SU-DHL-6 (cell line): ENCODE data around the gene AADACL2.

ENCODE experiments used
- EZH2phosphoT487 ChIP-seq: fragments of 200-600 bp; sonication (generic), shearing (Covaris generic); conservative IDR thresholded peaks from 2 replicates; pipeline ENCODE4 v1.6.1; 2018; ENCODE audit warnings: mild to moderate bottlenecking, antibody characterized with exemption, low read length, moderate library complexity, mixed read lengths
- TF ChIP-seq, protein P1 (sequence below): fragments of 200-600 bp; sonication (generic); IDR thresholded peaks from one replicate; pipeline ENCODE4 v1.5.1; 2017; ENCODE audit warnings: antibody characterized with exemption, mild to moderate bottlenecking, low read length, moderate library complexity; ENCODE audit not compliant: insufficient read depth, poor library complexity, severe bottlenecking

DNA sequence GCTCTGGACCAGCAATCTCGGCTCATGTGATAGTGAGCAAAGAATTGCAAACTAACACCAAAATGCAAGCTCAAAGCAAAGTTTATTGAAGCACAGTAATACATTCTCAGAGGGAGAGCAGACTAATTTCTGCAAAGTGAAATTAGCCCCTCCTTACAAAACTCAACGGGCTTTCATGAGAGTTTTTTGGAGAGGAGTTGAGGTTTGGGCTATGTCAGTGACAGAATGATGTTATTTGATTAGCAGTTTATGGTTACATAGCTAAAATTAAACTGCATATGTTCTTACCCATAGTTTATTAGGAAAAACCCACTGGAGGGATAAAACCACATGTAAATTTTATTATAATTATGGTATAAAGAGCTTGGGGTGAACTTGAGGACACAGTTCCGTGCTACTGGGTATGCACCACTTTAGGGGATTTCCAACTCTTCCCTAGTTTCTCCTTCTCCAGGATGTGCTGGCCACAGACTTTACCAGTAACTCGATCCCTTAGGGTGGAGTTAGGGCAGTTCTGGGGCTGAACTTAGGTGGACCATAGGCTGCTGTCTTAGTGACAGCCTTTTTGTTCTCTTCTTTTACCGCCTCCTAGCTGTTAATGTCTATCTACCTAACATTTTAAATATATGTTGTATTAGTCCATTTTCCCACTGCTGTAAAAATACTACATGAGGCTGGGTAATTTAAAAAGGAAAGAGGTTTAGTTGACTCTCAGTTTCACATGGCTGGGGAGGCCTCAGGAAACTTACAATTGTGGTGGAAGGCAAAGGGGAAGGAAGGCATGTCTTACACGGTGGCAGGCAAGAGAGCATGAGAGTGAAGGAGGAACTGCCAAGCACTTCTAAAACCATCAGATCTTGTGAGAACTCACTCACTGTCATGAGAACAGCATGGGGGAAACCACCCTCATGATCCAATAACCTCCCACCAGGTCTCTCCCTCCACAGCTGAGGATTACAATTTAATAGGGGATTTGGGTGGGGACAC is 8.9 kb upstream of the AADACL2 start:
- TF ChIP-seq, protein P1, sequence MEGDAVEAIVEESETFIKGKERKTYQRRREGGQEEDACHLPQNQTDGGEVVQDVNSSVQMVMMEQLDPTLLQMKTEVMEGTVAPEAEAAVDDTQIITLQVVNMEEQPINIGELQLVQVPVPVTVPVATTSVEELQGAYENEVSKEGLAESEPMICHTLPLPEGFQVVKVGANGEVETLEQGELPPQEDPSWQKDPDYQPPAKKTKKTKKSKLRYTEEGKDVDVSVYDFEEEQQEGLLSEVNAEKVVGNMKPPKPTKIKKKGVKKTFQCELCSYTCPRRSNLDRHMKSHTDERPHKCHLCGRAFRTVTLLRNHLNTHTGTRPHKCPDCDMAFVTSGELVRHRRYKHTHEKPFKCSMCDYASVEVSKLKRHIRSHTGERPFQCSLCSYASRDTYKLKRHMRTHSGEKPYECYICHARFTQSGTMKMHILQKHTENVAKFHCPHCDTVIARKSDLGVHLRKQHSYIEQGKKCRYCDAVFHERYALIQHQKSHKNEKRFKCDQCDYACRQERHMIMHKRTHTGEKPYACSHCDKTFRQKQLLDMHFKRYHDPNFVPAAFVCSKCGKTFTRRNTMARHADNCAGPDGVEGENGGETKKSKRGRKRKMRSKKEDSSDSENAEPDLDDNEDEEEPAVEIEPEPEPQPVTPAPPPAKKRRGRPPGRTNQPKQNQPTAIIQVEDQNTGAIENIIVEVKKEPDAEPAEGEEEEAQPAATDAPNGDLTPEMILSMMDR: no peak
- TF ChIP-seq EZH2phosphoT487: no peak
